Activated B cell treated with CpG ODN at 0.5 μM for 24 hours (primary cell): Measurements from ENCODE around the gene LRRK1. TPM values are rescaled to one million over a fixed set of nuclear protein-coding genes. Genes with fewer than 3 reads are reported as not detected.

Source experiments
- ATAC-seq: fragments of 200-7000 bp; cut with Tn5 transposase; one replicate; pipeline ENCODE4 v1.10.0; 2021; ENCODE audit warnings: low read depth, mild to moderate bottlenecking, moderate library complexity
- CTCF ChIA-PET: fragments of 350-600 bp; sonication (Branson Sonifier 250); formaldehyde crosslinking; loops from one replicate; lab custom pipeline; 2021; ENCODE audit warnings: antibody characterized with exemption; lab: Charles Lee
- POLR2A ChIA-PET: fragments of 350-600 bp; sonication (Branson Sonifier 250); formaldehyde crosslinking; loops from one replicate; lab custom pipeline; 2021; ENCODE audit warnings: antibody characterized with exemption; lab: Charles Lee
- DNase-seq: peaks from one replicate; pipeline ENCODE4 v3.0.0; 2022
- H3K27ac Mint-ChIP-seq: one replicate; pipeline ENCODE4 v1.8.0; 2020; ENCODE audit warnings: mixed read lengths
- H3K27me3 Mint-ChIP-seq: one replicate; pipeline ENCODE4 v1.8.0; 2021; ENCODE audit warnings: mixed read lengths
- H3K36me3 Mint-ChIP-seq: one replicate; pipeline ENCODE4 v1.8.0; 2021; ENCODE audit warnings: low read depth, mixed read lengths
- H3K4me1 Mint-ChIP-seq: one replicate; pipeline ENCODE4 v1.8.0; 2021; ENCODE audit warnings: mixed read lengths
- H3K4me3 Mint-ChIP-seq: one replicate; pipeline ENCODE4 v1.8.0; 2020; ENCODE audit warnings: mild to moderate bottlenecking, mixed read lengths
- H3K9me3 Mint-ChIP-seq: one replicate; pipeline ENCODE4 v1.8.0; 2020; ENCODE audit warnings: mixed read lengths
- CTCF ChIP-seq: fragments of 200-600 bp; IDR thresholded peaks from one replicate; pipeline ENCODE4 v1.8.0; 2022; ENCODE audit warnings: antibody characterized with exemption, mild to moderate bottlenecking
- intact Hi-C: fragments of 100-400 bp; cut with micrococcal nuclease; formaldehyde crosslinking; loops from one replicate; pipeline ENCODE4 v1.15.1; 2024
- total RNA-seq: library from RNA; stranded (reverse); gene quantifications from 2 replicates; pipeline ENCODE4 v1.2.3, GENCODE V29; 2022

The LRRK1 gene
- total RNA-seq, 1 donor from 2014 or later, result 43.5 TPM

- intact Hi-C loops, result loop anchor here (2.0 kb wide), 1 partner anchor 14 kb away; no protein-coding TSS in a partner anchor
- no peak for DNase-seq
- peaks cover 28% of the 10 kb centered on the region for H3K4me1 Mint-ChIP-seq
- H3K9me3 Mint-ChIP-seq, result no peaks in the 10 kb centered on the region
- no peak for TF ChIP-seq CTCF
- no peak overlapping the region for H3K27ac Mint-ChIP-seq
- no peaks in the 10 kb centered on the region for H3K27me3 Mint-ChIP-seq
- peaks cover 2% of the 10 kb centered on the region for H3K36me3 Mint-ChIP-seq
- no peak overlapping the region for H3K4me3 Mint-ChIP-seq
- POLR2A ChIA-PET, result interaction anchor here (0.7 to 2.5 kb wide), 4 partner anchors 23 to 351 kb away, joined by 4 to 13 read pairs (median 5); partner anchors contain the start of gene LRRK1
- CTCF ChIA-PET, result interaction anchor here (1.2 to 2.8 kb wide), 2 partner anchors 24 to 65 kb away, joined by 3 to 9 read pairs; partner anchors contain the start of gene LRRK1
- ATAC-seq, result no peak
These were observed 23.7 kb downstream of the LRRK1 start for GRCh38 chr15:100942656-100943425.

- H3K27ac Mint-ChIP-seq, result peak overlapping the region; percentile 41
- H3K27me3 Mint-ChIP-seq, result no peaks in the 10 kb centered on the region
- ATAC-seq (no peak), DNase-seq (no peak)
- H3K4me3 Mint-ChIP-seq, result no peak overlapping the region
- H3K4me1 Mint-ChIP-seq, result peaks cover 44% of the 10 kb centered on the region
- intact Hi-C loops, result no loop called here
- ChIA-PET CTCF (interaction anchor here (1.0 to 2.8 kb wide), 4 partner anchors 26 to 64 kb away, joined by 3 to 10 read pairs (median 6); partner anchors contain the start of gene LRRK1), POLR2A (interaction anchor here (2.5 kb wide), 1 partner anchor 25 kb away, joined by 13 read pairs; the partner anchor contains the start of gene LRRK1)
- no peak for TF ChIP-seq CTCF
- H3K36me3 Mint-ChIP-seq, result peaks cover 2% of the 10 kb centered on the region
- no peaks in the 10 kb centered on the region for H3K9me3 Mint-ChIP-seq
These were observed 25.2 kb downstream of the LRRK1 start for GRCh38 chr15:100944244-100944895.

- intact Hi-C loops, result no loop called here
- Mint-ChIP-seq H3K9me3 (no peaks in the 10 kb centered on the region), H3K4me1 (peaks cover 50% of the 10 kb centered on the region), H3K4me3 (no peak overlapping the region), H3K27ac (no peak overlapping the region), H3K27me3 (no peaks in the 10 kb centered on the region), H3K36me3 (peaks cover 2% of the 10 kb centered on the region)
- ChIA-PET POLR2A (interaction anchor here (2.5 kb wide), 1 partner anchor 25 kb away, joined by 13 read pairs; the partner anchor contains the start of gene LRRK1), CTCF (interaction anchor here (2.2 to 2.8 kb wide), 2 partner anchors 27 to 63 kb away, joined by 9 to 10 read pairs; partner anchors contain the start of gene LRRK1)
- no peak for DNase-seq
- TF ChIP-seq CTCF, result no peak
- ATAC-seq, result no peak
These were observed 25.8 kb downstream of the LRRK1 start for GRCh38 chr15:100944986-100945385.

- peaks cover 58% of the 10 kb centered on the region for H3K4me1 Mint-ChIP-seq
- no peak for TF ChIP-seq CTCF
- H3K27me3 Mint-ChIP-seq, result no peaks in the 10 kb centered on the region
- POLR2A ChIA-PET, result no interaction called here
- peak overlapping the region; percentile 75 for H3K4me3 Mint-ChIP-seq
- no peaks in the 10 kb centered on the region for H3K9me3 Mint-ChIP-seq
- ATAC-seq, result no peak
- CTCF ChIA-PET, result interaction anchor here (0.6 to 1.2 kb wide), 2 partner anchors 61 to 86 kb away, joined by 3 to 5 read pairs; no protein-coding TSS in a partner anchor
- intact Hi-C loops, result no loop called here
- peak overlapping the region; percentile 61 for H3K27ac Mint-ChIP-seq
- H3K36me3 Mint-ChIP-seq, result no peaks in the 10 kb centered on the region
- DNase-seq, result no peak
These were observed 28.7 kb downstream of the LRRK1 start for GRCh38 chr15:100947760-100948429.
